Fibroblast of upper back skin (primary cell): Measurements from ENCODE around the gene PAFAH1B1.
"Not testable (repeated sequence)": the region's sequence is repeated elsewhere in the genome, so short reads cannot be mapped to it uniquely, and the experiment has no call there.

Source experiments
- DNase-seq: peaks from one replicate; pipeline ENCODE4 v3.0.0-alpha.2; 2013

PAFAH1B1 gene

DNA sequence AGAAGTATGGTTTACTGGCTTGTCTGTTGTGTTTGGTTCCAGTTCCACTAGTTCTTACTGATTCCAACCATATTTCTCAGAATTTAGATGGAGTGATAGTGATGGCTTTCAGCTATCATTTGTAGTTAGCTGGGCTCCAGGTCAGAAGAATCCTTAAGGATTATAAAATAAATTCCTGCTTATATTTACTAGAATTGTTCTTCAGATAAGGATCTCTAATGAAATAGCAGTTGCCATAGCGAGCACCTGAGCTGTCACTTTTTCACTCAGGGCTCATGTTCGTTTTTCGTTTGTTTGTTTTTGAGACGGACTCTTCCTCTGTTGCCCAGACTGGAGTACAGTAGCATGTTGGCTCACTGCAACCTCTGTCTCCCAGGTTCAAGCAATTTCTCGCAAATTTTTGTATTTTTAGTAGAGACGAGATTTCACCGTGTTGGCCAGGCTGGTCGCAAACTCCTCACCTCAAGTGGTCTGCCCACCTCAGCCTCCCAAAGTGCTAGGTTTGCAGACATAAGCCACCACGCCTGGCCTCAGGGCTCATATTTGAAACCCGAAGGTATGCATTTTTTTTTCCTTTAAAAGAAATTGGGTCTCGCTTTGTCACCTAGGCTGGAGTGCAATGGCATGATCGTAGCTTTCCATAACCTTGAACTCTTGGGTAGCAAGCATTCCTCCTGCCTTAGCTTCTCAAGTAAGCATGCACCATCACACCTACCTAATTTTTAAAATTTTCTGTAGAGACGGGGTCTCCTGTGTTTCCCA, 42.9 kb downstream of the PAFAH1B1 start:
- DNase-seq, result no peak

DNA sequence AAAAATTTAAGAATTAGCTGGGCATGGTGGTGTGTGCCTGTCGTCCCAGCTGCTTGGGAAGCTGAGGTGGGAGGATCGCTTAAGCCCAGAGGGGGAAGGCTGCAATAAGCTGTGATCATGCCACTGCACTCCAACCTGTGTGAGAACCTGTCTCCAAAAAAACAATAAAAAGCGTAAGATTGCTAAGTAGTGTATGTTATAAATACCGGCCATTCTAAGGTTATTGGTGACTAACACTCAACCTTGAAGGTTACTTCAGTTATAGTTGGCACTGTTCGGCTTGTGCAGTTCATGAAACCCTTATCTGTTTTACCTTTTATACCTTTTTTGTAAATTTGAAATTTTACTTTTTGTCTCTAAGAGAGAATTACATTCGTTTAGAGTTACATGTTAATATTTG, 44.0 kb downstream of the PAFAH1B1 start:
- DNase-seq, result no peak

- DNase-seq, result no peak
Observed at GRCh38 chr17:2644971-2645370, 51.5 kb downstream of the PAFAH1B1 start.

DNA sequence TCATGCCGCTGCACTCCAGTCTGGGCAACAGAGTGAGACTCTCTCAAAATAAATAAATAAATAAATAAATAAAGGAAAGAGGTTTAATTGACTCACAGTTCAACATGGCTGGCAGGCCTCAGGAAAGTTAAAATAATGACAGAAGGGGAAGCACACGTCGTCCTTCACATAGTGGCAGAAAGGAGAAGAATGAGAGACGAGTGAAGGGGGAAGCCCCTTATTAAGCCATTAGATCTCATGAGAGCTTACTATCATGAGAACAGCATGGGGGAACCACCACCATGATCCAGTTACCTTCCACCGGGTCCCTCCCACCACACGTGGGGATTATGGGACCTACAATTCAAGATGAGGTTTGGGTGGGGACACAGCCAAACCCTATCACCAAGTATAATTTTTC, 54.5 kb downstream of the PAFAH1B1 start:
- DNase-seq, result no peak

DNA sequence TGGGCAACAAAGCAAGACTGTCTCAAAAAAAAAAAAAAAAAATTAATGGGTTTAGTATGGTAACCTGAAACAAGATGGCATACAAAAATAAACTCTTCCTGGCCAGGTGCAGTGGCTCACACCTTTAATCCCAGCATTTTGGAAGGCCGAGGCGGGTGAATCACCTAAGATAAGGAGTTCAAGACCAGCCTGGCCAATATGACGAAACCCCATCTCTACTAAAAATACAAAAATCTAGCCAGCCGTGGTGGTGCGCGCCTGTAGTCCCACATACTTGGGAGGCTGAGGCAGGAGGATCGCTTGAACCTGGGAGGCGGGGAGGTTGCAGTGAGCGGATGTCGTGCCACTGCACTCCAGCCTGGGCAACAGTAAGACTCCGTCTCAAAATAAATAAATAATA, 55.7 kb downstream of the PAFAH1B1 start:
- DNase-seq, result no peak

DNA sequence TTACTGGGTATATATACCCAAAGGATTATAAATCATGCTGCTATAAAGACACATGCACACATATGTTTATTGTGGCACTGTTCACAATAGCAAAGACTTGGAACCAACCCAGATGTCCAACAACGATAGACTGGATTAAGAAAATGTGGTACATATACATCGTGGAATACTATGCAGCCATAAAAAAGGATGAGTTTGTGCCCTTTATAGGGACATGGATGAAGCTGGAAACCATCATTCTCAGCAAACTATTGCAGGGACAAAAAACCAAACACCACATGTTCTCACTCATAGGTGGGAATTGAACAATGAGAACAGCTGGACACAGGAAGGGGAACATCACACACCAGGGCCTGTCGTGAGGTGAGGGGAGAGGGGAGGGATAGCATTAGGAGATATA, 59.5 kb downstream of the PAFAH1B1 start:
- not testable (repeated sequence) for DNase-seq

- no peak for DNase-seq
Observed at GRCh38 chr17:2655546-2655945, 62.1 kb downstream of the PAFAH1B1 start.

GRCh38 chr17:2656283-2656682, 62.8 kb downstream of the PAFAH1B1 start:
- DNase-seq, result no peak

- peak; percentile 55 for DNase-seq
Observed at GRCh38 chr17:2659337-2659736, 65.9 kb downstream of the PAFAH1B1 start.

DNA sequence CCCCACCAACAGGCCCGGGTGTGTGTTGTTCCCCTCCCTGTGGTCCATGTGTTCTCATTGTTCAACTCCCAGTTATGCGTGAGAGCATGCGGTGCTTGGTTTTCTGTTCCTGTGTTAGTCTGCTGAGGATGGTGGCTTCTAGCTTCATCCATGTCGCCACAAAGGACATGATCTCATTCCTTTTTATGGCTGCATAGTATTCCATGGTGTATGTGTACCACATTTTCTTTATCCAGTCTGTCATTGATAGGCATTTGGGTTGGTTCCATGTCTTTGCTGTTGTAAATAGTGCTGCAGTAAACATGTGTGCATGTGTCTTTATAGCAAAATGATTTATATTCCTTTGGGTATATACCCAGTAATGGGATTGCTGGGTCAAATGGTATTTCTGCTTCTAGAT, 67.0 kb downstream of the PAFAH1B1 start:
- not testable (repeated sequence) for DNase-seq

DNA sequence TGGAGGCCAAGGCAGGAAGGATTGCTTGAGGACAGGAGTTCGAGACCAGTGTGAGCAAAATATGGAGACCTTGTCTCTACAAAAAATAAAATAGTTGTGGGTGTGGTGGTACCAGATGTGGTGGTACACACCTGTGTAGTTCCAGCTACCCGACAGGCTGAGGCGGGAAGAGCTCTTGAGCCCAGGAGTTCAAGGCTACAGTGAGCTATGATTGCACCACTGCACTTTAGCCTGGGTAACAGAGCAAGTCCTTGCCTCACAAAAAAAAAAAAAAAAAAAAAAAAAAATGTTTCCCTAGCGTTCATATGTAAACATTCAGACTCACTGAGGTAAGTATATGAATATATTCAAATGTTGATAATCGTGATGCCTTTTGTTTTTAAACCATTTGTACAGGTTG, 78.6 kb downstream of the PAFAH1B1 start:
- DNase-seq, result no peak

DNA sequence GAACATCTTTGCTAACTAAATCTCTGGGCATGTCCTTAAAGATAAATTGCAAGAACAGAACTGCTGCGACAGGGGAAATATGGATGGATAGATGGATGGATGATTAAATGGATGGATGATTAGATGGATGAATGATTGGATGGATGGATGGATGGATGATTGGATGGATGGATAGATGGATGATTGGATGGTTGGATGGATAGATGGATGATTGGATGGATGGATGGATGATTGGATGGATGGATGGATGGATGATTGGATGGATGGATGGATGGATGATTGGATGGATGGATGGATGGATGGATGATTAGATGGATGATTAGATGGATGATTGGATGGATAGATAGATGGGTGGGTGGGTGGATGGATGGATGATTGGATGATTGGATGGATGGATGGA, 85.8 kb downstream of the PAFAH1B1 start:
- not testable (repeated sequence) for DNase-seq

- no peak for DNase-seq
Observed at GRCh38 chr17:2680961-2681360, 87.5 kb downstream of the PAFAH1B1 start.

GRCh38 chr17:2681650-2682049, 88.2 kb downstream of the PAFAH1B1 start:
- DNase-seq, result no peak

- DNase-seq, result no peak
Observed at GRCh38 chr17:2682176-2682938, 88.9 kb downstream of the PAFAH1B1 start.

GRCh38 chr17:2683912-2684311, 90.5 kb downstream of the PAFAH1B1 start:
- DNase-seq, result no peak

GRCh38 chr17:2684549-2684948, 91.1 kb downstream of the PAFAH1B1 start:
- DNase-seq, result no peak

GRCh38 chr17:2685696-2686095, 92.2 kb downstream of the PAFAH1B1 start:
- no peak for DNase-seq

DNA sequence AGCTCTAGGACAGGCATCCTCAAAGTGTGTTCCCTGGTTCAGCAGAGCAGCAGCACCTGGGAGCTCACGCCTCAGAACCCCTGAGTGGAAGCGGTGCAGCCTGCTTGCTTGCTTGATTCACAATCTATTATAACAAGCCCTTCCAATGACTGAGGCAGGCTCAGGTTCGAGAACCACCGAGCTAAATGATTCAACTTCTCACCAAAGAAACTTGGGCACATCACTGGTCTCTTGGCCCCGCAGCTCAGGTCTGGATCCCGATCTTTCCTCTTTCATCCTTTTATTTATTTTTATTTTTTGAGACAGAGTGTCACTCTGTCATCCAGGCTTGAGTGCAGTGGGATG, 93.6 kb downstream of the PAFAH1B1 start:
- no peak for DNase-seq

DNA sequence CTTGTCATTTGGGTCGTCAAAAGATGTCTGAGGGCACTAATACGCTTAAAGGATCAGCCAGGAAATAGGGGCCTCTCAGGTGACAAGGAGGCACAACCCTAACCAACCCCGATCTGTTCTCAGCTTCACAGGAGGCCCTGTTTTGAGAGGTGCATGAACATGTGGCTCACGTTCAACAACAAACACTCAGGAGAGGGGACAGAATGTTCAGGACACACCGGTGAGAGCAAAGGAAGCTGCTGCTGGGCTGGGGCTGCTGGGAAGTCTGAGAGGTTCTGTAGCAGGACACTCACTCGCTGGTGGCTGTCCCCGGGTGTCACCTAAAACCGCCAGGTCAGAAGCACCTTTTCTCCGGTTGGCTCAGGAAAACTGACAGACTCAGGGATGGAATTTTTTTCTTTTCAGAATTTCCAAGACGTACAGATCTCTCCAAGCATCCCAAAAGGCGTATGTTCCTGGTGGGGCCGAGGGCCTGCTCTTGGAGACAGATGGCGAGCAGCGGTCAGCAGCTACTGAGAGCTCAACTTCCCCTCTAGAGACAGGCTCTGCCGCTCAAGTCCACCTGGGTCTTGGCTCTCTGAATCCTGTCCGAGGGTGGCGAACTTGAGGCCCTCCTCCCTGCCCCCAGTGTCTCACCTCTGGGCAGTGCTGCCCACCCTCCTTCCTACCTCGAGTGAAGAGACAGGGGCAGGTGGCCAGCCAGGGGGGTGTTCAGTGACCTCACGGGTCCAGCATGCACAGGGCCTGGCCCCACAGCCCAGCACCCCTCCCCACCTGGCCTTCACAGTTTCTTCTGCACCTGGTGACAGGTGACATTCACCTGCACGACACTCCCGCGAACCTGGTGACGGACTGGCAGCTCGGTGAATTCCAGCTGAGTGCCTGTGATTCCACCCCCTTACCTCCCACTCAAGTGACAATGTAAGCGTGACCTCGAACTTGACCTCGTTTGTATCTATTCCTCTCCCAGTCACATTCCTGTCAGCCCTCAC, 95.2 kb downstream of the PAFAH1B1 start:
- no peak for DNase-seq

- no peak for DNase-seq
Observed at GRCh38 chr17:2689411-2690164, 96.1 kb downstream of the PAFAH1B1 start.
